Endometrium (tissue), 2 donors: ENCODE results near the gene MED25.

Experiments used
- FAIRE-seq: peaks from 2 replicates; lab custom pipeline; 2012; peaks lifted over from hg19 to GRCh38; lab: Jason Lieb, UNC
- donor health status: control.
- donor health status: control.

The MED25 gene

DNA sequence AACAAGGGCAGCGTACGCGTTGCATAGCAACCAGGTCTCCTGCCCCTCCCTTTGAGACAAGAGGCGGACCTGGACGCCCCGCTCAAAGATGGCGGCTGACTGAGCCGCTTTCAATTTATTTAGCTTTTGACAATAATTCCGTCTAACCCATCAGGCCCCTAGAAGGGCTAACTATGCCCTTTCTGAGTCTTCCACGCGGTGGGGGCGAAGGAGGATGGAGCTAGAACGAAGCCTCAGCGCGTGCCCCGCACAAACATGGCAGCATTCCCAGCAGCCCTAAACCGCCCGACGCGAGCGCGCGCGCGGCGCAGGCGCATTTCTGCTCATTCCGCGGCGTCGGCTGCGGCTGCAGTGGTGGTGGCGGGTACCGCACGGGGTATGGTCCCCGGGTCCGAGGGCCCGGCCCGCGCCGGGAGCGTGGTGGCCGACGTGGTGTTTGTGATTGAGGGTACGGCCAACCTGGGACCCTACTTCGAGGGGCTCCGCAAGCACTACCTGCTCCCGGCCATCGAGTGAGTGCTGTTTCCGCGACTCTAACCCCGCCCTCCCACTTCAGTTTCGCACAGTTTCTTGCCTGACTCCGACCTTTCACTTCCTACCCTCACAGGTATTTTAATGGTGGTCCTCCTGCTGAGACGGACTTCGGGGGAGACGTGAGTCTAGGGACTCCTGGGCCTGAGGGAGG is at the start of gene MED25:
MED25 (plus strand) TSS at position 326 of the 685 bp plus-strand sequence; CDS start at position 379, 53 bp downstream.
- peak; percentile 35 for FAIRE-seq

DNA sequence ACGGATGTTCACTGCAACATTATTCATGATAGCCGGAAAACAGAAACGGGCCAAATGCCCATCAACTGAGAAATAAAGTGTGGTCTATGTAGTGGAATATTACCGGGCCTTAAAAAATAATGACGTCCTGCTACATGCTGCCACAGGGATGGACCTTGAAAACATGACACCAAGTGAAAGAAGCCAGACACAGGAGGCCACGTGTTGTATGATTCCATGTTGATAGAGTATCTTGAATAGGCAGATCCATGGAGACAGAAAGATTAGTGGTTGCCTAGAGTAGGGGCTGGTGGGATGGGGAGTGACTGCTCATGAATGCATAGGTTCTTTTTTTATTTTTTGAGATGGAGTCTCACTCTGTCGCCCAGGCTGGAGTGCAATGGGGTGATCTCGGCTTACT is 47.6 kb upstream of the MED25 start:
- FAIRE-seq = no peak

DNA sequence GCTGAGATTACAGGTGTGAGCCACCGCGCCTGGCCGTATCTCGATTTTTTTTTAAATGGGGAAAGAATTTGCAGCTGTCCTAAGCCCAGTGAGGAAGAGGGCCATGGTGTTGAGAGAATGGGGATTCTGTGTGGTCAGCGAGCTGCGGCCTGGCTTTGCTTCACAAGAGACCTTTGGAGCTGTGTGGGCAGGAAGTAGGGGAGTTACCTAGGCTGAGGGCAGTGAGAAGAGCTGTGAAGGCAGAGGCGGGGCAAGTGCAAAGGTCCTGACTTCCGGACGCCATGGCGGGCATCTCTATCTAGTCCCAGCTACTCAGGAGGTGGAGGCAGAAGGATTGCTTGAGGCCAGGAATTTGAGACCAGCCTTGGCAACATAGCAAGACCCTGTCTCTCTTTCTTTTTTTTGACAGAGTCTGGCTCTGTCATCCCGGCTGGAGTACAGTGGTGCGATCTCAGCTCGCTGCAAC is 46.4 kb upstream of the MED25 start:
- no peak for FAIRE-seq

DNA sequence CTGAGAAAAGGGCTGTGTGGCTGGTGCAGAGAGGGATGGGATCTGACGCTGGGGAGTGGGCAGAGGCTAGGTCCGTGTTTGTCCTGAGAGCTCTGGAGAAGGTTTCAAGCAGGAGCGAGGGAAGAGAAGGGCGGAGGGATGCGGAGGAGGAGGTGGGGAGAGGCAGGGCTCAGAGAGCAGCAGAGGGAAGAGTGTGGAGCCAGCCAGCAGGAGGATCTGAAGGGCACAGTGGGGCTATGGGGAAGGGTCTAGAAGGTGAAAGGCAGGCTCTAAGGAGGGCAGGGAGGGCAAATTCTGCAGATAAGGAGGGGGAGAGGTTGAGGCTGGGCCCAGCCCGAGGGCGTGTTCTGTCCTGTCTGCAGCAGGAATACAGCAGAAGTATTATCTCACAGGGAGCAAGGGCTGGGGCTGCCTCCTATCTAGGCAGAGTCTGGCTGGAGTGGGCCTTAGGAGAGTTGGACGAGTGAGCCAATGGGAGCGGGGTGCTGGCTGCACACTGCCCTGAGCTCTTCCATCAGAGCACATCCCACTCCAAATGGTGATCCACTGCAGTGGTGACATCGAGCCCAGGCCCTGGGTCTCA is 45.1 kb upstream of the MED25 start:
- no peak for FAIRE-seq

DNA sequence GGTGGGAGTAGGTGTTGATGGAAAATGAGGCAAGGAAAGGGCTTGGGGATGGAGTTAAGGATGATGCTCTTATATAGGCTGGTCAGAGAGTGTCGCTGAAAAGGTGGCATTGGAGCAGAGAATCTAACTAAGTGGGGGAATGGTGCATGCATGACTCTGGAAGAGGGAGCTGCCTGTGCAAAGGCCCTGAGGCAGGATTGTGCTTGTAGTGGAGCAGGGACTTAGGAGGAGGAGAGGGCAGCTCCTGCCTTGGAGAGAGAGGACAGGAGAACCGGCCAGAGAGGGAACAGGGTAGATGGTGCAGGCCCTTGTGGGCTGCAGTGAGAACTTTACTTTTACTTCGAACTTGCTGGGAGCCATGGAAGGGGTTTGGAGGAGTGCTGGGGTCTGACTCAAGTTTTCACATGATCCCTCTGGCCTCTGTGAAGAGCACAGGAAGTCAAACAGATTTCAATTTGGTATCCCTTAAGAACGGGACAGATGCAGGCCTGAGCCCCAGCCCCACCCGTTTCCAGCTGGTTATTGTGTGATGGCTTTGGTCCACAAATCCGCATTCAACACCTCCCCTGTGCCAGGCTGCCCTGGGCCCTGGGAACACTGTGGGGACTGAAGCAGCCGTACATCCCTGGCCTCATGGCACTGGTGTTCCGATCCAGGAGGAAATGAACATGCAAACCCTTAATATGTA is 44.3 kb upstream of the MED25 start:
- no peak for FAIRE-seq

DNA sequence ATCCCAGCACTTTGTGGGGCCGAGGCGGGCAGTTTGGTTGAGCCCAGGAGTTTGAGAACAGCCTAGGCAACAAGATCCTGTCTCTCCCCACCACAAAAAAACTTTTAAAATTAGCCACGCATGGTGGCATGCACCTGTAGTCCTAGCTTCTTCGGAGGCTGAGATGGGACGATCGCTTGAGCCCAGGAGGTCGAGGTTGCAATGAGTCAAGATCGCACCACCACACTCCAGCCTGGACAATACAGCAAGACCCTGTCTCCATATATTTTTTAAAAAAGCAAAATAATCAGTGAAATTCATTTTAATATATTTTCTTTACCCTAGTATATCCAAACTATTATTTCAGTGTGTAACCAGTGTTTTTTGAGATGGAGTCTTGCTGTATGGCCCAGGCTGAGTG is 43.1 kb upstream of the MED25 start:
- FAIRE-seq = no peak

DNA sequence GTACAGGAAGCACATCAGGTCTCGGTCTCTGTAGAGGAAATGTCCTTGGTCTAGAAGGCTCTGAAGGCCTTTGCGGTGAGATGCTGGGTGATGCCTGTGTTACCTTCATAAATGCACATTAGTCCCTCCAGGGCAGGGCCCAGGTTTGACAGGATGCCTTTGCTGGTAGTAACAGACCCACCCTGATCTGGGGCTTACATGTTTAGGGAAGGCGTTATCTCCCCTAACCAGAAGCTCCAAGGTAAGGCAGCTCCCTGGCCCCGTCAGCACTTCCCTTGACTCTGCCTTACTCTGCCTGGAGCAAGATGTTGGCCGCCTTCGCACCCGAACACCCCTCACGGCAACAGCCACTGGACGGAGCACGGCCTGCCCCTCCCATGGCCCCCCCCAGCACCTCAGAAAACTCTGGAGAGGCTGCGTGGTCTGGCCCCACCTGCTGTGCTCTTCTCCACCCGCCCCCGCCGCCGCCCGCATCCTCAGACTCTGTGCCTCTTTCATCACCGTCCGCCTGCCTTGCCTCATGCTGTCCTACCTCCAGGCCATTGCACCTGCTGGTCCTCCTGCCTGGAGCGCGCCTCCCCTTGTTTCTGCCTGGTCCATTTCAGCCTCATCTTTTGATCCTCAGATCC is 42.2 kb upstream of the MED25 start:
- no peak for FAIRE-seq

DNA sequence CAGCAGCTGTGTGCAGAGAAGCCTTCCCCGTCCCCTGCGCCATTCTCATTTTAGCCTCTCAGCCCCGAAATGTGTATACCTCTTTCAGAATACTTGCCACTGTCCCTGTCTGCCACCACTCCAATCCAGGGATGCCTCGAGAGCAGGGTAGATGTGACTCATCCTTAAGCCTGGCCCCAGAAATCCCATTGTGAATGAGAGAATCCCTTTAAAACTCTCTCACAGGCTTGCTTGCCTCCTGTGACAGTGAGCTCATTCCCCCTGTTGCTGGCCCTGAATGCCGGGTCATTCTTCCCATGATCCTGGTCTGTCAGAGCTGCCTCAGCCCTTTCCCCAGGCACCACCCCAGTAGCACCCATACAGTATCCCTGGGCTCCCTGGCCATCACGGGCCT is 41.7 kb upstream of the MED25 start:
- no peak for FAIRE-seq

DNA sequence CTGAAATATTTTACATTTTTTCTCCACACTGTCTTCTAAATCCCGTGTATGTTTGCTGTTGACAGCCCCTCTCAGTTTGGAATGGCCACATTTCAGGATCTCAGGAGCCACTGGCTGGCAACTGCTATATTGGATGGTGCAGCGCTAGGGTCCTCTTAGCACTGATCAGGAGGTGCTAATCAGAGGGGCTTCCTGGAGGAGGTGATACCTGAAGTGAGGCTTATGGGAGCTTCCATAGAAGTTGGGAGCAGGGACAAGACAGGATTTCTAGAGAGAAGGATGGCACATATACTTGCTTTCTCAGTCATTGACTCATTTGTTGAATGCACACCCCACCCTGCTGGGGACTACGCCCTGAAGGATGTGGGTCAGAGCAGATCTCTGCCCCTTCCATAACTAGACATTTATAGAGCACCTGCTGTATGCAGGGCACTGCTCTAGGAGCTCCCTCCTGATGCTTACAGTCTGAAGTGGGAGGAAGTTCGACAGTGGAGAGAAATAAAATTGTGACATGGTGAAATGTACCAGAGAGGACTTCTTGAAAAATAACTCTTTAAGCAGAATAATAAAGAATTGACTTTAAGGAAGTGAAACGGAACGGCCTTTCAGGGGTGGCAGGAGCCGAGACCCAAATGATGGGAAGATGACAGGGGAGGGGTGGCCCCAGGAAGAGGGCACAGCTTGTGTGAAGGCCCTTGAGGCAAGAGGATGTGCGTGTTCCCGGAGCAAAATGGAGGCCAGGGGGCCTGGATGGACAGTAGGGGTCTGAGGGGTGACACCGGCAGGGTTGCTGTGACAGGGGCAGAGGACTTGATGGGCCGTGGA is 38.1 kb upstream of the MED25 start:
- FAIRE-seq = no peak

DNA sequence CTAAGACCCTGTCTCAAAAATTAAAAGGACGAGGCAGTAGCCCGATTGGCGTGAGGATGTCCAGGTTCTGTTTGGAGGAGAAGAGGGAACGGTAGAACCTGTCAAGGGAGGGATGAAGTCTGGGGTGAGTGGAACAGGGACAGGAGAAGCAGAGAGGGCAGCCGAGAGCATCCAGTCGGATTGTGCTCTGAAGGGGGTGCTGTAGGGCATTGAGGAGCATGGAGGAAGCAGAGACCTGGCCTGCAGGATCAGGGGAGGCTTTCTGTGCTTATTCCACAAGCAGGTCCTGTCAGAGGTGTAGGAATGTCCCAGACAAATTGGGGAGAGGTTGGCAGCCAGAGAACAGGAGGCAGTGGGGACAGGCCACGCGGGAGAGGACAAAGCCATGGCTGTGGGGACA is 37.2 kb upstream of the MED25 start:
- no peak for FAIRE-seq

DNA sequence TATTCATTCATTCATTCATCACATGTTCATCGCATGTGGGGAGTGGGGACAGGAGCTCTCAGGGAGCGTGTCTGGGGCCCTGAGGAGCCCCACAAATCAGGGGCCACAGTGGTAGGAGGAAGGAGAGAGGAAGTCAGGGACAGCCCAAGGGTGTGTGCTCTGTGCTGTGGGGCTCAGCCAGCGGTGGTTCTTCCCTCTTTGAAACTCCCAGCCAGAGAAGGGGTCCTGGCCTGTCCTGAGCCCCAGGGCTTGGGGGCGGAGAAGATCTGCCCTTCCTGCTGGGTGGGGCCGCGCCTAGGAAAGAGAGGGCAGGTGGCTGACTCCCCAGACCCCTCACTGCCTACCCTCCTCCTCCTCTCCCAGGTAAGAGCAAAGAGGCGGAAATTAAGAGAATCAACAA is 36.7 kb upstream of the MED25 start:
- FAIRE-seq = no peak

DNA sequence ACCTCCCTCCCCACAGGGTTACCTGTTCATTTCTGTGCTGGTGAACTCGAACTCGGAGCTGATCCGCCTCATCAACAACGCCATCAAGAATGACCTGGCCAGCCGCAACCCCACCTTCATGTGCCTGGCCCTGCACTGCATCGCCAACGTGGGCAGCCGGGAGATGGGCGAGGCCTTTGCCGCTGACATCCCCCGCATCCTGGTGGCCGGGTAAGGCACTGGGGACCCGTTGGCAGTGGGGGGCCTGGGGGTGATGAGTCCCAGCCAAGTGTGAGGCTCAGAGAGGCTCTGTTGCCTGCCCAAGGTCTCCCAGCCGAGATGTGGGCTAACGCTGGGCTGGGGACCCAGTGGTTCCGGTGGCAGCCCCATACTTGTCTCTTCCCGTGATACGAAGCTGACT is 35.6 kb upstream of the MED25 start:
- FAIRE-seq = no peak

DNA sequence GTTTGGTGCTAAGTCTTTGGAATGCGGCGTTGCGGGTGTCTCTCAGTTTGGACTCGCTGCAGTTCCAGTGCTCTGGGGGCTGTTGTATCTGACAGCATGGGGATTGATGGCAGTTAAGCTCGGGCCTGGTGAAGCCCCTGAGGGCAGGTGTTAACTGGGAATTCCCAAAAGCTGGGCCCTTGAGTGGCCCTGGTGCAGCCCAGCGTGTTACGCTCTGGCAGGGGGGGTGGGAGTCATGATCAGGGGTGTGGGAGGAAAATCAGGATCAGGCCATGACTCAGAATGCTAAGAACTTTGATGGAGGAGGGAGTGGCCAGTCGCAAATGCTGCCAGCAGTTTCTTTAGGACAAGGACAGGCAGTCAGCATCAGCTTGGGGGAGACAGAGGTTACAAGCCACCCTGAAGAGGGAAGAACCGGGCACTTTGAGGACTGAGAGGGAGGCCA is 31.7 kb upstream of the MED25 start:
- FAIRE-seq = no peak

DNA sequence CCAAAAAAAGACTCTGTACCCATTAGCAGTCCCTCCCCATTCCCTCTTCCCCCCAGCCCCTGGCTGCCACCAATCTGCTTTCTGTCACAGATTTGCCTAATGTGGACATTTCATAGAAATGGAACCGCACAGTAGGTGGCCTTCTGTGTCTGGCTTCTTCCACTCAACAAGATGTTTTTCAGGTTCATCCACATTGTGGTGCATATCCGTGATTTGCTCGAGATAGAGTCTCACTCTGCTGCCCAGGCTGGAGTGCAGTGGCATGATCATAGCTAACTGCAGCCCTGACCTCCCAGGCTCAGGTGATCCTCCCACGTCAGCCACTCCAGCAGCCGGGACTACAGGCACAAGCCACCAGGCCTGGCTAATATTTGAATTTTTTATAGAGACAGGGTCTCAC is 30.3 kb upstream of the MED25 start:
- FAIRE-seq = no peak

DNA sequence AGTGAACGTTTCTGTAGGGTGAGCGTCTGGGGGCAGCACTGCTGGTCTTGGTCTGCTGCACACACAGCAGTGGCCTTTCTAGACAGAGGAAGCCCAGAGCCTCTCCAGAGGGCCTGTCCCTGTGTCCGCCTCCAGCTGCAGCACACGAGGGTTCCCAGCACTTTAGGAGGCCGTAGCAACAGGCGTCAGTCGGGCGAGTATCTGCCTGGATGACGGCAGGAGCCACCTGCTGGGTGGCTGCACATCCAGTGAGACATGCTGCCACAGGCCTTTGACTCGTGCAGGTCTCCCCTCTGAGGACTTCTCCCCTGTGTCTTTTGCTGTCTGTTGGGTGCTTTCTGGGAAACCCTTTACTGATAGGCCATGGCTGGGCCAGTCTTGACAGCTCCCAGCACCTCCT is 29.2 kb upstream of the MED25 start:
- no peak for FAIRE-seq

DNA sequence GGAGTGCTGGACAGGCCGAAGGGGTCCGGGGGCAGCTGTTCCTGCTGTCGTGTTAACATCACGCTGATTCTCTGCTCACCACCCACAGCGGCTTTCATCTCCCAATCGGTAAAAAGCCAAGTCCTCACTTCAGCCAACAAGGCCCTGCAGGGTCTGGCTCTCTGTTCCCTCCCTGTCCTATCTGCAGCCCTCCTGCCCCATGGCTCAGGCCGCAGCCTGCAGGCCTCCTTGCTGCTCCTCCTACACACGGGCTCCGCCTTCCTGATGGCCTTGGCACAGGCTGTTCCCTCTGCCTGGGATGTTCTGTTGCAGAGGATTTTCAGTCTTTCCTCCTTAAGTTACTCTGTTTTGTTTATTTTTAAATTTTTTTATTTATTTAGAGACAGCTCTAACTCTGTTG is 27.2 kb upstream of the MED25 start:
- FAIRE-seq = peak; percentile 79

DNA sequence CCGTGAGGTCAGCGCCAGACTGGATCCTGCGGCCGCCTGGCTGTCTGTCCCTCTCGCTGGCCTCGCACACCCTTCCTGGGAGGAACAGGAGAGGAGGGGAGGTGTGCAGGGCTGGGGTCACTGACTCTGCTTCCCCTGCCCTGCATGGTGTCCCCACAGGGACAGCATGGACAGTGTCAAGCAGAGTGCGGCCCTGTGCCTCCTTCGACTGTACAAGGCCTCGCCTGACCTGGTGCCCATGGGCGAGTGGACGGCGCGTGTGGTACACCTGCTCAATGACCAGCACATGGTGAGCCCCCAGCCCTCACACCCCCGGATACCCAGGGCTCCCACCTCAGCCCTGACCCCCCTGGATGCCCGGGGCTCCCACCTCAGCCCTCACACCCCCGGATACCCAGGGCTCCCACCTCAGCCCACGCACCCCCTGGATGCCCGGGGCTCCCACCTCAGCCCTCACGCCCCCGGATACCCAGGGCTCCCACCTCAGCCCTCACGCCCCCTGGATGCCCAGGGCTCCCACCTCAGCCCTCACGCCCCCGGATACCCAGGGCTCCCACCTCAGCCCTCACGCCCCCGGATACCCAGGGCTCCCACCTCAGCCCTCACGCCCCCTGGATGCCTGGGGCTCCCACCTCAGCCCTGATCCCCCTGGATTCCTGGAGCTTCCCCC is 26.2 kb upstream of the MED25 start:
- FAIRE-seq = no peak

DNA sequence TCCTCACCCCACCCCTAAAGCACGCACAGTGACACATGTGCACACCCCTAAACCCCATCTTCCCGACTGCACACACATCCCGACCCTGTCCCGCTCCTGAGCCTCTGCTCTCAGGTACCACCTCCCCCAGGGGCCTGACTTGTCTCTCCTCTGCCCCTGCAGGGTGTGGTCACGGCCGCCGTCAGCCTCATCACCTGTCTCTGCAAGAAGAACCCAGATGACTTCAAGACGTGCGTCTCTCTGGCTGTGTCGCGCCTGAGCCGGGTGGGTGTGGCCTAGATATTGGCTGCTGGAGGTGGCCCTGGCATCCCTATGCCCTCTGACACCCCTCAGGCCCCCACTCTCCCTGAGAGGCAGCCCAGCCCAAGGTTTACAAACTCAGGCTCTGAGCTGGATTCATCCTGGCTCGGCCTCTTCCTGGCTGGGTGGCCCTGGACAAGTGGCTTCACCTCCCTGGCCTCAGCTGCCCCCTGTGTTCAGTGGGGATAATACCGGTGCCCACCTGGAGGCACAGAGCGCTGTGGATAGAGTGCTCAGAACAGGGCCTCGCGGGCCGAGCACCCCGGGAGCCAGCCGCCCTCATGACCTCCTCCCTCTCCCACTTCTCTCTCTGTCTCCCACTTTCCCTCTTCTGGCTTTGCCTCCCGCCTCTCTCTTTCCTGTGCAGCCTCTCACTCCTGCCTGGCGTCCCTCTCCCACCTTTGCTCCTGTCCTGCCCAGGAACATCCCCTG is 25.1 kb upstream of the MED25 start:
- no peak for FAIRE-seq

DNA sequence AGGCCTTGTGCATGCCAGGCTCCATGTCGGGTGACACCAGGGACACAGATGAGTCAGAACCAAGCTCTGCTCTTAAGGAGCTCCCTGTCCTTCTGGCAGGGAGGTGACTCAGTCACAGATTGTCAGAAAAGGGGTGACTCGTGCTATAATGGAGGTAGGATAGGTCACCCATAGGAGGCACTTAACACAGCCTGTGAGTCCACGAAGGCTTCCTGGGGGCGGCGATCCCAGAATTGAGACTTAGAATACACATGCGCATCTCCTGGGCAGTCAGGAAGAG is 24.6 kb upstream of the MED25 start:
- no peak for FAIRE-seq

DNA sequence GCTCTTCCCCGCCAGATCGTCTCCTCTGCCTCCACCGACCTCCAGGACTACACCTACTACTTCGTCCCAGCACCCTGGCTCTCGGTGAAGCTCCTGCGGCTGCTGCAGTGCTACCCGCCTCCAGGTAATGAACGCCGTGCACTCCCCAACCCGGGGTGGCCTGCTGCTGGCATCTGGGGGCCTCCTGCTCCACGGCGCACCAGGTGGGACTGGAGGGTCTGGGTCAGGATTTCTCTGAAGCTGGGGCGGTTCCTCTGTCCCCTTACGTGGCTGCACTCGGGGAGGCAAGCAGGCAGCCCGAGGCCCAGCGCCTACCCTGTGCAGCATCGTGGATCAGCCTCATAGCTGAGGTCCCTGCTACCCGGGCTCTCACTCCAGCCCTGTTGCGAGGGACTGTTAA is 22.5 kb upstream of the MED25 start:
- FAIRE-seq = no peak

DNA sequence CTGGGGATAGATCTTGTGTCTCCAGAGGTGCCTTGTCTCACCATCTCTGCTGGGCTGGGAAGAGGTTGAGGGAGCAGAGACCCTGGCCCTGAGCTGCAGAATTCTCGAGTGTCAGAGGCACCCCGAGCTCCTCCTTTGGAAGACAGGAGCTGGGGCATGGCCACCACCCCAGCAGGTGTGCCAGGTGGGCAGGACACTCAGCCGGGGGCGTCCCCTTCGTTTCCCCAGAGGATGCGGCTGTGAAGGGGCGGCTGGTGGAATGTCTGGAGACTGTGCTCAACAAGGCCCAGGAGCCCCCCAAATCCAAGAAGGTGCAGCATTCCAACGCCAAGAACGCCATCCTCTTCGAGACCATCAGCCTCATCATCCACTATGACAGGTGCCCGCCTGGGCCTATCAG is 19.5 kb upstream of the MED25 start:
- FAIRE-seq = no peak
